CMK (cell line): ENCODE data around the gene METAP1D.
"Not testable (repeated sequence)": the region's sequence is repeated elsewhere in the genome, so short reads cannot be mapped to it uniquely, and the experiment has no call there.

Experiments
- DNase-seq: peaks from one replicate; pipeline ENCODE4 v3.0.0-alpha.2; 2010; ENCODE audit warnings: low read depth

Gene METAP1D

DNA sequence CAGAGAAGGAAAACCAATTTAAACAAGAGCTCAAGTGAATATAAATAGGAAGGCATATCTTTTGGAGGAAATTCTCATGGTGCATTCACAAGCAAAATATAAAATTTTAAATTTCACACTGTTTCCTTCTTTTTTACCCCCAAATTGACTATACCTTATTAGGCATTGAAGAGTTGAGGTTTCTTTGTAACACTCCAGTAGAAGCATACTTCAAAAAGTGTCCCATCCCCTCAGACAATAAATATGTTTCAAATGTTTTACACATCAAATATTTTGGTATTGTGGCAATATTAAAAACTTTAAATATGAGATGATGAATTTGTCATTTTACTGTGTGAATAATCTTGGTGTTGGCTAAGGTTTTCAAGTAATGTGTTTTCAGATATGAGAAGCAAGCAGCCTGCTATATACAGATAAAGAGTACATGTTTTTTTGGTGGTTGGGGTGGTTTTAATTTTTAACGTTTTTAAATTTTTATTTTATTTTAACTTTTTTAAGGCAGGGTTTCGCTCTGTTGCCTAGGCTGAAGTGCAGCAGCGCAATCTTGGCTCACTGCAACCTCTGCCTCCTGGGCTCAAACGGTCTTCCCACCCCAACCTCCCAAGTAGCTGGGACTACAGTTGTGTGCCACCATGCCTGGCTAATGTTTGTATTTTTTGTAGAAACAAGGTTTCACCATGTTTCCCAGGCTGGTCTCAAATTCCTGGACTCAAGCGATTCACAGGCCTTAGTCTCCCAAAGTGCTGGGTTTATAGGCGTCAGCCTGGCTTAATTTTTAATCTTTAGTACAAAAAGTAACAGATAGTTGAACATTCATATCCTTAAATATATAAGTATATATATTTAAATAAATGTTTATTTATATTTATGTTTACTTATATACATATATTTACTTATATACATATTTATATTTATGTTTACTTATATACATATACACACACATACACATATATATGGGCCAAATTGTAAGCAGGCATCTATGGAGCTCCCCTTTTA is 49.1 kb downstream of the METAP1D start:
- DNase-seq: no peak

DNA sequence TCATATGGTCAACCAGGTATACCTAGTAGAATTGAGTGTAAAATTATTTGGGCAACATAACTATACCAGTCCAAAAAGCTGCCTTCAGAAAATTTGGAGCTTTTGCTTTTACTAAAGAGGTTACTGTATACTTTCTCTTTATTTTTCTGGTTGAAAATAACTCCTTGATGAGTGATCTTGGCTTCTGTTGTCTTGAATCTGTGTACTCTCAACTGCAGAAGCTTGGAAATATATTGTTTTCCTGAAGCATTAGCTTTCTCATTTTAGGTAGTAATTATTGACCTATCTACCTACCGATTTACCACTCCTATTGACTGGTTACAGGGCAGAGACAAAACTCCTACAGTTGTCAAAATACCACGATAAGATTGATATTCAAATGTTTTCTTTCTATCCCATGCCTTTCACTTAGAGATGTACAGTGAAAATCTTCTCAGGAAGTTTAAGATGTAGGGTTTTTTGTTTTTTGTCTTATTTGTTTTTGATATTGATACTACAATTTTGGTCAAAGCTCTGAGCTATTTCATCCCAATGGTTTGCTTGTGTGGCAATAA is 49.9 kb downstream of the METAP1D start:
- DNase-seq: no peak

DNA sequence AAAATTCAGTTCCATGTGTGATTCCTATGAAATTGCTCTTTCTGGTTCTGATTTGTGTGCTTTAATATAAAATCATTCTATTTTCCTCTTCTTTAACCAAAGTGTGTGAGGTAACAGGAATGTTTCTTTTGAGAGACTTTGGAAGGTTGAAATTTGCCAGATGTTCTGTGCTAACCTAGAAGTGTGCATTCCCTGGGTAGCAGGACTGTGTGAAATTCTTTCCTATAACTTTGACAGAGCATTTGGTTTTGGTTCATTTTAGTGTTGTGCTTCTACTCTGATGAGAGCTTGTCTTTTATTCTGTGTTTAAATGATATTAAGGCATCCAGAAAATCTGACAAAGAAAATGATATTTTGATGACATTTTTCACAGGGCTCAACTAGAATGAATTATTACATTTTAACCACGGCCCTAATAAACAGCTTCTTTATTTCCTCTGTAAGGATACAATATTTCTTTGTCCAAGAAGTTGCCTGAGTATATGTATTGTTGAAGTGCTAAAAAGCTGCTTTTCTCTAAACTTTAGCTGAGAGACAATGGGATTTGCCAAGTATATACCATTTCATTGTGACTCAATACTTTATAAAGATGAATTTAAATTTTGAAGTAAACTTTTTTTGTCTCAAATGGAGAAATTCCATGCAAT is 50.8 kb downstream of the METAP1D start:
- no peak for DNase-seq

DNA sequence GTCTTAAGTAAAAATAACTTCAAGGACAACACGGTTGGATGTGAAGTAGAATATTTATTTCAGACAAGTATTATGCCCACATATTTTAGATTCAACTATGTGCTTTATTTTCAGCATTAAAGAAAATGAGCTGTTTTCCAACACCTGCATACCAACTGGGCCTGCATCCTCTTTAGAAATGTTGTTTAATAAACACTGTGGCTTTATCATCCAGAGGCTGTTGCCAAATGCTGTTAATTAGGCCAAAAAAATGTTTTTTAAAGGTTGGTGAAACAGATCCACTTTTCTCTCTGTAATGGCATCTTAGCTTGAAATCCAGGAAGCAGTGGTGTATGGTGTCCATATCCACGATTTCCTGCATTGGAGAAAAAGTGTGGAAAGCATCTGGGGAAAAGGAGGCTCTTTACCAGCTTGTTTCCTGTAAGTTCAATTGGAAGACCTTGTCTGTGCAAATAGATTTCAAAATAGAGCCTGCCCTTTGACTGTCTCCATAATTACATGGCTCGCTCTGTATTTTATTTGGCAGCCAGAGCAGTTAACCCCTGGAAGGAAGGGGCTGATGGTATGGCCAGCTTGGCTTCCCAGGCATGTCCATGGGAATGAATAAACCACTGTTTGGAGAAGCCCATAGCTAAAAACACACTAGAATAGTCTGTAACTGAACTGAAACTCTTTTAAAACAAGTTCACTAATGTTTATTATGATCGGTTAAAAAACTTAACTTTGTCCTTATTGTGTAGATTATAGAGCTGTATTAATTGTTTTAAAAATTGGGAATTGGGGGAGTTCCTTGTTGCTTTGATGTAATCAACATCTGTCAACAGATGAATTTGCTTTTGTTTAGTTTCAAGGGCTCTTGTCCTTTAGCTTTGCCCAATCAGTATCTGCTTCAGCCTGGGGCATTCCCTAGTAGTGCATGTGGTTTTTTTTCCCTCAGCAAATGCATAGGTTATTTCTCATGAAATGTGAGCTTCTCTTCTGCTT is 52.5 kb downstream of the METAP1D start:
- no peak for DNase-seq

DNA sequence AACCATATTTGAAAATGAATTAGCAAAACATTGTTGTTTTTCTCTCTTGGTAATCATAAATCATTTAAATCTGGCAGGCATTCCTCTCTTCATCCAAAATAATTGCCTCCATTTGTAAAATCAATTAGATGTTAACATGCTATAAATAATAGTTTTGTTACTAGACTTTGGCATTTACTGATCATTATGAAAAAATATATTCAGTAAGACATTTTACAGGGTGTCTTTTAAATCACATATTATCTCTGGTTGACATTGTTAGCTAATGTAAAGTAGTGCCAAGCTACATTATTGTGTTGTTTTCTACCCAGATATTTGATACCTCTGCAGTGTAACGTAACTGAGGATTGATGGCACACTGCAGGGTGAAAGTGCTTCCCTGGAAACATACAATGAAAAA is 53.7 kb downstream of the METAP1D start:
- DNase-seq: no peak

DNA sequence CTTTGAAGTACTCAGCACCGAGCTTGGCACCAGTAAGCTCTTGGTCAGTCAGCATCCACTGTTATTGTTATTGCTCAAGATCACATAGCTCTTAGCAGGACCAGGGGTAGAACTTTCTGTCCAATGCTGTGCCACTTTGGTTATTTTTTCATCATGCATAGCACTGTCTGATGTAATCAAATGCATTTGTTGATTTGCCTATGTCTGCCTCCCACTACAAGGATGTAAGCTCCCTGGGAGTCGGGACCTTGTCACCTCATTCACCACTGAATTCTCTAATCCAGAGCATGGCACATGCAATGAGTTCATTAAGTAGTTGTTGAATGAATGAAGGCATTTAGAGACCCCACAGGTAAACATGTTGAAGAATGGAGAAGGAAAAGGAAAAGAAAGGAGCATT is 56.5 kb downstream of the METAP1D start:
- no peak for DNase-seq

DNA sequence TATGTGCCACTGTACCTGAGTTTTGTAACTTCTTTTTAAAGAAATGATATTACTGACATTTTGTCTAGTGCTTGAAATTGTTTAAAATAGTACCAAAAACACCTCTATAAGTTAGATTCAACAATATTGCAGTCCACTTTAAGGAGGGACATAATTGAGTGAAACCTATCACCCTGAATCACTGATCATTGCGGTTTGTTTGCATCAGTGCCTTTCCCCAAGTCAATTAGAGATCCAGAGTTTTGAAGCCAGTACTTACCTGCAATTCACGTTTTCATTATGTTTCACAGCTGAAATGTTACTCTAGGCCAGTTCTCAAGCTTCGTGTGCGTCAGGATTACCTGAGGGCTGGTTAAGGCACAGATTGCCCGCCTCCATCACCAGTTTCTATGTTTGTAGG is 58.9 kb downstream of the METAP1D start:
- no peak for DNase-seq

DNA sequence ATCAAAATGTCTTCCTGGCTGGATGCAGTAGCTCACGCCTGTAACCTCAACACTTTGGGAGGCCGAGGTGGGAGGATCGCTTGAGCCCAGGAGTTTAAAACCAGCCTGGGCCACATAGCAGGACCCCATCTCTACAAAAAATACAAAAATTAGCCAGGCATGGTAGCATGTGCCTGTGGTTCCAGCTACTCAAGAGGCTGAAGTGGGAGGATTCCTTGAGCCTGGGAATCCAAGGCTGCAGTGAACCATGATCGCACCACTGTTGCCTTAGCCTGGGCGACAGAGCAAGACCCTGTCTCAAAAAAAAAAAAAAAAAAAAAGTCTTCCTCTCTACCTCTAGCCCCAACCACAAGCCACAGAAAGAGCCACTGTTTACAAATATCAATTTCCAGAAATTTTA is 60.4 kb downstream of the METAP1D start:
- not testable (repeated sequence) for DNase-seq

DNA sequence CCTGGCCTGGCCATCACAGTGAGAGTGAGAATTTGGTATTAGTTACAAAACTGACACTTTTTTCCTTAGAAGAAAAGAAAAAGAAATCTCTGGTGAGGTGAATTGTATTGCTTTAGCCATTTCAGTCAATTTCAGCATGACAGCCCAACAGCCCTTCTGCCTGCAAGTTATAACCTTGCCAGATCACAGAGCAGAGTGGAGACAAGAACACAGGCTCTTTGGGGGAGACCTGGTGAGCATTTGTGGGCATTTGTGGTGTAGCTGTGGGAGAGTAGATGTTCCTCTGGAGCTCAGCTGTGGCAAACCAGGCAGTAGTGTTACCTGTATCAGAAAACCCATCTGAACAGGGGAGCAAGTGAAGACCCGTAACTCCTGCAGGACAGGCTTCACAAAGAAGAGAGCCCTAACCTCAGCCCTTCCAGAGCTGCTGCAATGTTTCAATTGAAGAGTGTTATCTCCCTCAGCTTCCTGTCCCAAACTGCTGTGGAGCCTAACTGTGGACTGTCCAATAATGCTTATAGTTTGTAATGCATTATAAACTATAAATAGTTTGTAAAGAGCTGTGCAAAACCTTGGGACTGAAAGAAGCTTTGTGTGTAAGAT is 62.8 kb downstream of the METAP1D start:
- DNase-seq: no peak

DNA sequence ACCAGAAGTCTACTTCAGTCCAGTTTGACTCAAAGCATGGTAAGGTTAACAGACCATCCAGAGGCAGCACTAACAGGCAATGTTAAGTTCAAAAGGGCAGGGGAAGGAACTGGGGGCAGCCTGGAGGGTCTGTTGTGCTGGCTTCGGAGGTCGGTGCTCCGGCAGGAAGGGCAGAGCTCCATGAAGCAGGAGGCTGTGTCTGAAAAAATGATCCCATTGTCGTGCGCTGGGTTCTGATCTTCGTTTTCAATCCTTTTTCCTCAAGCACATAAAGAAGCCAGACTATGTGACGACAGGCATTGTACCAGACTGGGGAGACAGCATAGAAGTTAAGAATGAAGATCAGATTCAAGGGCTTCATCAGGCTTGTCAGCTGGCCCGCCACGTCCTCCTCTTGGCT is 63.7 kb downstream of the METAP1D start:
- DNase-seq: no peak

DNA sequence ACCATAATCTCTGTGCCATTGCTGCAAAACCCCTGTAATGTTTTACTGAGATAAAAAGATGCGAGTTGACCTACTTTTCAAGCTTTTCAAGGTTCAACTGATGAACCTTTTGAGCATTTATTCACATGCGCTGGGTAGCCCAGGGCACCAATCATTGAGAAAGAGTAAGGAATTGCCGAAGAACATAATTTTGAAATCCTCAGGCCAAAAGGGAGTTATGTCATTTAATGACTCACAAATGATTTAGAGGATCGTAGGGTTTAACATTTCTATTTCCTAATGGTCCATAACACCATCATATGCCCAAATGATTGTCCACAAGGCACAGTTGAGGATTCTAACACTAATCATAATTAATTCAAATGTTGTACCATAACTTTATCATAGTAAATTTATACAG is 65.4 kb downstream of the METAP1D start:
- DNase-seq: no peak

DNA sequence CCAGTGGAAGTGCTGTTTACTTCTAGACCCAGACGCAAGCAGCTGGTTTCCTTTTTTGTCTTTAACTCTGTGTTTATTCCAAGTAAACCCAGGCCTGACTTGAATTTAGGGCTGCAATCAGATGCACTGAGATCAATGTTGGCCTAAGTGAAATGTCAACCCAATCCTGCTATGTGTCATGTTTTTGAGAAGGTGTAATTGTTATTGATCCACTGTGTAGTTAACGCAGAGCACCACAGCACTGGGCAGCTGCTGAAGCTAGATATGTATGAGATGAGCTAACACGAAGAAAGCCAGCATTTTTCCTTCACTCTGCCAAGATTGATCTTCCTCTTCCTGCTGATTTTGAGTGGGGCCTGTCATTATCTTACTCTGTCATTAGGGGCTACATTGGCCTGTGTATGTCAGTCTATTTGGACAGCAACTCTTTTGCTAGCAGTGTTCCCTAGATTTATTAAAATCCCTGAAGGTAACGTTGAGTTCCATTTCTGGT is 66.7 kb downstream of the METAP1D start:
- no peak for DNase-seq

DNA sequence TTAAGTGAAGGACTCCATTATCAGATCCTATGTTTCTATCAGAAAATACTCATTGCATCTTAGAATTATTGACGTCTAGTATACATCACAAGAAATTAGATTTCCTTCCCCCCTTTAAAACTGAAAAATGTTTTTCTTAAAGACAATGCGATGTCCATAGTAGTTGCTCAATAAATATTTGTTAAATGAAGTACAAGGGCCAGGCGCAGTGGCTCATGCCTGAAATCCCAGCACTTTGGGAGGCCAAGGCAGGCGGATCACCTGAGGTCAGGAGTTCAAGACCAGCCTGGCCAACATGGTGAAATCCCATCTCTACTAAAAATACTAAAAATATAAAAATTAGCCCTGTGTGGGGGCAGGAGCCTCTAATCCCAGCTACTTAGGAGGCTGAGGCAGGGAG is 68.2 kb downstream of the METAP1D start:
- not testable (repeated sequence) for DNase-seq

DNA sequence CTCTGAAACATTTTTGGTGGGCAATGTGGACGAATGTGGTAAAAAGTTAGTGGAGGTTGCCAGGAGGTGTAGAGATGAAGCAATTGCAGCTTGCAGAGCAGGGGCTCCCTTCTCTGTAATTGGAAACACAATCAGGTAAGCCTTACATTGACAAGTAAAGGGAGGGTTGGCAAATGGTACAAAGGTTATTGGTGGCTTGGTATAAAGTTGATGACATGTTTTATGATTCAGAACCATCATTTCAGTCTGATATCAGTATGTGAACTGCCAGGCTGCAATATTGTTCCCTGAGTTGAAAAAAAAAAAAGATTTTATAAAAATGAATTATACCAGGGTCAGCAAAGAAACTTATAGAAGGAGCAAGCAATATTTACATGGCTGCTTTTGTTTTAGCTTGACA is 71.2 kb downstream of the METAP1D start:
- no peak for DNase-seq

DNA sequence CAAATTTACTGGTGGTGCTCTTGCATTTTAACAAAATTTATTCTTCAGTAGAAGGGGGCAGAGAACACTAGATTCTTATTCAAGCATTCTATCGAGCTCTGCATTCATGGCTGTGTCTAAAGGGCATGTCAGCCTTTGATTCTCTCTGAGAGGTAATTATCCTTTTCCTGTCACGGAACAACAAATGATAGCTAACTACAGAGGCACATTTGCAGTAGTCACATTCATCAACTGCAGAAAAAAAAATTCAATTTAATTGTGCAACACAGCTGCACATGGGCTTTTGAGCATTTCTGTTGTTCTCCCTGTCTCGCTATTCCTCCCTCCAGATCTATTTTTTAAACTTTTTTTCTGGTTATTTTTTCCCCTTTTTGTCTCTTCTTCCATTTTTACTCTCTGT is 72.5 kb downstream of the METAP1D start:
- DNase-seq: no peak

DNA sequence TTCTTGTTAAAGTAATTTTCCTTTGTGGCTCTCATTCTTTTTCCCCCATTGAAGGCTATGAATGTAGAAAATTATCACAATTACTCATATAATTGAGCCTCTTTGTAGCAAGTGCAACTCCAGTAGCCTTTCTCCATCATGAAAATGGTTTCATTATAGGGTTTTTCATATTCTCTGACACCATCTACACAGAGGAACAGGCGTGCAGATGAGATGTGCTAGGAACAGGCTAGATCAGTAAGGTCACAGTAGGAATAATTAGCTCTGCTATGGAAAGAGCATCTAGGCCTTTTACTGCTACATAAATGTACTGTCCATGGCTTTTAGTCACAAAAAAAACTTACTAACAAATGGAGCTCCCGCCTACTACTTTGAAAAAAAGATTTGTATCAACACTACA is 73.0 kb downstream of the METAP1D start:
- no peak for DNase-seq

DNA sequence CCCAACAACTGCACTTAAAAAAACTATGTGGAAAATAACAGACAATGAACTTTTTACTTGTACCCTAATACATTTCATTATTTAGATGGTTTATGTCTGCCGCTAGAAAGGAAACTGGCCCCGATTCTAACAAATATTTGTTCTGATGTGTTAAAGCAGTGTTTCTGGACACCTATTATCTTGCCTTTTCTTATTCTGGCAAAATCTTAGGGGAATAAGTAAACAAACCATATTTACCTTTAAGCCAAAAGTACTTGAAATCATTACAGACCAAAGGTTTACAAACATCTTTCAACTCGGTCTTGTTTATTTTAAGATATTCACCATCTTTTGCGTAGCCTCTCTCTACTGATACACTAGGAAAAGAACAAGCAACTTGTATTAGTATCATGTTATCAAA is 73.8 kb downstream of the METAP1D start:
- no peak for DNase-seq

DNA sequence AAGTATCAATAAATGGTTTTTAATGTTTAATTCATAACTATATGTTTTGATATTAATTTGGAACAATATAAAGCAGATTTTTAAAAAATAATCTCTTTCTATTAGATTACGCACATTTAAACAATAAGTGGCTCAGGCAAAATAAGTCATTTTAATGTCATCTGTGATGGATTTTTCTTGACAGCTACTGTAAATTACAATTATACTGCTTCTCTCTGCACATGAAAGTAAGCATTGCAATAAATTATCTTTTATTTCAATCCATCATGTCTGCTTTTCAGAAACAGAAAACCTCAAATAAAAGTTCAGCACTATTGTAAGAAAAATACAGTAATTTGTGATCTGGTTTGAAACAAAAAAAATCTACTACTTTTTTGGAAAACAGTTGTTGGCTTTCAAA is 74.5 kb downstream of the METAP1D start:
- no peak for DNase-seq

DNA sequence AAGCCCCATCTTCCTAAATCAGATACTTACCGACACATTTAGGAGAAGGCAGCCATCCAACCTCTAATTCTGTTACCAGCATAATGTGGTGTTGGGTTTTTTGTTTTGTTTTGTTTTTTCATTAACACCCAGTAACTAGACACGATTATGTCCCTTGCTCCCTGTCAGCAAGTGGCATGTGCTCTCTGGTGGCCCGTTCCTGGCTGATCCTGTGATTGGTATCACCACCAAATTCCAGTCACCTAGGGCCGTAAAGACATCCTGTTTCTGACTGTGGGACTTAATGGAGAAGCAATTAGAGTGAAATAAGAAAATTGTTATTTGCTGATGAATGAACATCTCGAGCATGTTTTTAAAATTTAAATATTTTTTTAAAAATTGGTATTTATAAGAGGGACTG is 79.7 kb downstream of the METAP1D start:
- DNase-seq: no peak

DNA sequence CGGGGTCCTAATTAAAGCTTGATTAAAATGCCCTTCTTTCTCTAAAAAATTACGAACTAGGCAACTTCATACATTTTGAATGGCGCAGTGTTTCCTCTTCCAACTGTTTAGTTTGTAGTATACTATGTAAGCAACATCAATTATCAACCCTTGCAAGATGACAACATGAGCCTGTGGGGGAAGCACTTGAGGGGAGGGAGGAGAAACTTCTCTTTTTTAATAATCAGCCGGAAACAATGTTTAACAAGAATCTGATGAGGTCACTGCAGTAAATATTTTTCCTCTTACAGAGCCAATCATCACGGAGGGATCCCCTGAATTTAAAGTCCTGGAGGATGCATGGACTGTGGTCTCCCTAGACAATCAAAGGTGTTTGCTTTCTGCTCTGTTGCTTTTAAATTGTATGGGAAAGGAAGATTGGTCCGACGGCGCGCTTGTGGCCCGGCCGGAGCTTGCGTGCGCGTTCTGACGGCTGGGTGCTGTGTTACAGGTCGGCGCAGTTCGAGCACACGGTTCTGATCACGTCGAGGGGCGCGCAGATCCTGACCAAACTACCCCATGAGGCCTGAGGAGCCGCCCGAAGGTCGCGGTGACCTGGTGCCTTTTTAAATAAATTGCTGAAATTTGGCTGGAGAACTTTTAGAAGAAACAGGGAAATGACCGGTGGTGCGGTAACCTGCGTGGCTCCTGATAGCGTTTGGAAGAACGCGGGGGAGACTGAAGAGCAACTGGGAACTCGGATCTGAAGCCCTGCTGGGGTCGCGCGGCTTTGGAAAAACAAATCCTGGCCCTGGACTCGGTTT is 80.3 kb downstream of the METAP1D start:
- DNase-seq: no peak
